HL-60 (cell line): ENCODE data around the gene SLC27A1.

Source experiments
- DNase-seq, 2 experiments: peaks; one replicate each; pipeline ENCODE4 v3.0.0-alpha.2; 2010 to 2020; ENCODE audit warnings: low read depth in 1 of 2, low spot score in 1 of 2
- H3K27ac ChIP-seq: fragments of 250-450 bp; sonication (Bioruptor Pico); replicated peaks from 2 replicates; pipeline ENCODE4 v1.5.1; 2020; ENCODE audit warnings: mild to moderate bottlenecking, moderate library complexity
- H3K27me3 ChIP-seq: fragments of 250-450 bp; sonication (Bioruptor Pico); 2 replicates; pipeline ENCODE4 v1.5.1; 2021; ENCODE audit warnings: mild to moderate bottlenecking, moderate library complexity; ENCODE audit not compliant: insufficient read depth, poor library complexity, severe bottlenecking
- H3K4me3 ChIP-seq: replicated peaks from 2 replicates; pipeline ENCODE4 v1.5.1; 2011; ENCODE audit warnings: mild to moderate bottlenecking, control low read depth, low read length; ENCODE audit not compliant: insufficient read depth
- GABPA ChIP-seq: IDR thresholded peaks from 2 replicates; pipeline ENCODE4 v1.6.1; 2012; ENCODE audit warnings: low read depth
- POLR2AphosphoS5 ChIP-seq: IDR thresholded peaks from 2 replicates; pipeline ENCODE4 v1.6.1; 2012; ENCODE audit warnings: low read depth
- SPI1 ChIP-seq: IDR thresholded peaks from 2 replicates; pipeline ENCODE4 v1.6.1; 2012; ENCODE audit warnings: low read depth, mild to moderate bottlenecking, borderline replicate concordance
- TF ChIP-seq, protein P1 (sequence below): IDR thresholded peaks from 2 replicates; pipeline ENCODE4 v1.6.1; 2012; ENCODE audit warnings: low read depth; ENCODE audit not compliant: insufficient replicate concordance
- TF ChIP-seq, protein P2 (sequence below): IDR thresholded peaks from one replicate; pipeline ENCODE4 v1.5.1; 2011; ENCODE audit warnings: low read length, control low read depth, inconsistent platforms; ENCODE audit not compliant: insufficient read depth

Gene SLC27A1

DNA sequence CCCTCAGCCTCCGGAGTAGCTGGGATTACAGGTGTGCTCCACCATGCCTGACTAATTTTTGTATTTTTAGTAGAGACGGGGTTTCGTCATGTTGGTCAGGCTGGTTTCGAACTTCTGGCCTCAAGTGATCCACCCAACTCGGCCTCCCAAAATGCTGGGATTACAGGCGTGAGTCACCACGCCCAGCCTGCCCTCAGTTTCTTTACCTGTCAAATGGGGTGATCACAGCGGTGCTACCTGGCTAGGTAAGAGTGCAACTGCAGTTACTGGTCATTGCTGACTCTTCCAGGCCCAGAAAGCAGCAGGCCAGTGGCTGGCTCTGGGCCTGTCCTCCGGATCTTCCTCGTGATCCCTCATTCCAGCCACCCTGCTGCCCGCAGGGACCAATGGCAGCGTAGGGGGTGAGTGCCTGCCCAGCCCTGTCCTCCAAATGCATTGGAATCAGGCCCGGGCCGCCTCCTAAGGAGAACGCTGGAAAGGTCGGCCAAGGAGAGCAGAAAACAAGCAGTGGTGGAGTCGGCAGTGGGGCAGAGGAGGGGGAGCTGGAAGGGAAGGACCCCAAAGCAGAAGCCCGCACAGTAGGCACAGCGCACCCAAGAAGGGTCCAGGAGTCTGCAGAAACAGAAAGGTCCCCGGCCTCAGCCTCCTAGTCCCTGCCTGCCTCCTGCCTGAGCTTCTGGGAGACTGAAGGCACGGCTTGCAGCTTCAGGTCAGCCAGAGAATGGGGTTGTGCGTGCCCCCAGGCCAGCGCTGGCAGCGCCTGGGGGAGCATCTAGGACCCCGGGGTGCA is 1.8 kb upstream of the SLC27A1 start:
- no peak for TF ChIP-seq POLR2AphosphoS5
- TF ChIP-seq, protein P1, sequence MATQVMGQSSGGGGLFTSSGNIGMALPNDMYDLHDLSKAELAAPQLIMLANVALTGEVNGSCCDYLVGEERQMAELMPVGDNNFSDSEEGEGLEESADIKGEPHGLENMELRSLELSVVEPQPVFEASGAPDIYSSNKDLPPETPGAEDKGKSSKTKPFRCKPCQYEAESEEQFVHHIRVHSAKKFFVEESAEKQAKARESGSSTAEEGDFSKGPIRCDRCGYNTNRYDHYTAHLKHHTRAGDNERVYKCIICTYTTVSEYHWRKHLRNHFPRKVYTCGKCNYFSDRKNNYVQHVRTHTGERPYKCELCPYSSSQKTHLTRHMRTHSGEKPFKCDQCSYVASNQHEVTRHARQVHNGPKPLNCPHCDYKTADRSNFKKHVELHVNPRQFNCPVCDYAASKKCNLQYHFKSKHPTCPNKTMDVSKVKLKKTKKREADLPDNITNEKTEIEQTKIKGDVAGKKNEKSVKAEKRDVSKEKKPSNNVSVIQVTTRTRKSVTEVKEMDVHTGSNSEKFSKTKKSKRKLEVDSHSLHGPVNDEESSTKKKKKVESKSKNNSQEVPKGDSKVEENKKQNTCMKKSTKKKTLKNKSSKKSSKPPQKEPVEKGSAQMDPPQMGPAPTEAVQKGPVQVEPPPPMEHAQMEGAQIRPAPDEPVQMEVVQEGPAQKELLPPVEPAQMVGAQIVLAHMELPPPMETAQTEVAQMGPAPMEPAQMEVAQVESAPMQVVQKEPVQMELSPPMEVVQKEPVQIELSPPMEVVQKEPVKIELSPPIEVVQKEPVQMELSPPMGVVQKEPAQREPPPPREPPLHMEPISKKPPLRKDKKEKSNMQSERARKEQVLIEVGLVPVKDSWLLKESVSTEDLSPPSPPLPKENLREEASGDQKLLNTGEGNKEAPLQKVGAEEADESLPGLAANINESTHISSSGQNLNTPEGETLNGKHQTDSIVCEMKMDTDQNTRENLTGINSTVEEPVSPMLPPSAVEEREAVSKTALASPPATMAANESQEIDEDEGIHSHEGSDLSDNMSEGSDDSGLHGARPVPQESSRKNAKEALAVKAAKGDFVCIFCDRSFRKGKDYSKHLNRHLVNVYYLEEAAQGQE = no peak
- no peak for TF ChIP-seq GABPA
- TF ChIP-seq, protein P2, sequence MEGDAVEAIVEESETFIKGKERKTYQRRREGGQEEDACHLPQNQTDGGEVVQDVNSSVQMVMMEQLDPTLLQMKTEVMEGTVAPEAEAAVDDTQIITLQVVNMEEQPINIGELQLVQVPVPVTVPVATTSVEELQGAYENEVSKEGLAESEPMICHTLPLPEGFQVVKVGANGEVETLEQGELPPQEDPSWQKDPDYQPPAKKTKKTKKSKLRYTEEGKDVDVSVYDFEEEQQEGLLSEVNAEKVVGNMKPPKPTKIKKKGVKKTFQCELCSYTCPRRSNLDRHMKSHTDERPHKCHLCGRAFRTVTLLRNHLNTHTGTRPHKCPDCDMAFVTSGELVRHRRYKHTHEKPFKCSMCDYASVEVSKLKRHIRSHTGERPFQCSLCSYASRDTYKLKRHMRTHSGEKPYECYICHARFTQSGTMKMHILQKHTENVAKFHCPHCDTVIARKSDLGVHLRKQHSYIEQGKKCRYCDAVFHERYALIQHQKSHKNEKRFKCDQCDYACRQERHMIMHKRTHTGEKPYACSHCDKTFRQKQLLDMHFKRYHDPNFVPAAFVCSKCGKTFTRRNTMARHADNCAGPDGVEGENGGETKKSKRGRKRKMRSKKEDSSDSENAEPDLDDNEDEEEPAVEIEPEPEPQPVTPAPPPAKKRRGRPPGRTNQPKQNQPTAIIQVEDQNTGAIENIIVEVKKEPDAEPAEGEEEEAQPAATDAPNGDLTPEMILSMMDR = no peak
- no peak for TF ChIP-seq SPI1
- Histone ChIP-seq H3K4me3 (no peak overlapping the region), H3K27me3 (peaks cover 3% of the 10 kb centered on the region), H3K27ac (no peak overlapping the region)
- no peak for DNase-seq

DNA sequence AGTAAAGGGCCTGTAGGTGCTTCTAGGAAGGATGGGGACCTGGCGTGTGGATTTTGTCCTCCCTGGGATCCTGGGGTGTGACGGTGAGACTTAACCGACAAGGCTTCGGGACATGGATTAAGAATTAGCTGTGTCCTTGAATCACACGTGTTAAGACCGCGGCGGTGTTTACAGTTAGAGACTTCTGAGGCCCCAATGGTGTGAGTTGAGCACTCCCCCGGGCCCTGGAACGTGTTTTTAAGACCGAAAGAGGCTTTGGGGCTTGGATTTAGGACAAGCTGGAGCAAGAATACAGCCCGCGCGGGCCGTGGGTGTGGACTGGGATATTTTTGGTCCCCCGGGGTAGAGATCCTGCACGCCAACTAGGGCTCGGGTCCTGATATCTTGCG is 1.2 kb upstream of the SLC27A1 start:
- Histone ChIP-seq H3K27ac (no peak overlapping the region), H3K27me3 (peaks cover 3% of the 10 kb centered on the region), H3K4me3 (no peak overlapping the region)
- TF ChIP-seq SPI1 (no peak), GABPA (no peak), POLR2AphosphoS5 (no peak)
- TF ChIP-seq, protein P1 = no peak
- TF ChIP-seq, protein P2 = no peak
- no peak for DNase-seq

DNA sequence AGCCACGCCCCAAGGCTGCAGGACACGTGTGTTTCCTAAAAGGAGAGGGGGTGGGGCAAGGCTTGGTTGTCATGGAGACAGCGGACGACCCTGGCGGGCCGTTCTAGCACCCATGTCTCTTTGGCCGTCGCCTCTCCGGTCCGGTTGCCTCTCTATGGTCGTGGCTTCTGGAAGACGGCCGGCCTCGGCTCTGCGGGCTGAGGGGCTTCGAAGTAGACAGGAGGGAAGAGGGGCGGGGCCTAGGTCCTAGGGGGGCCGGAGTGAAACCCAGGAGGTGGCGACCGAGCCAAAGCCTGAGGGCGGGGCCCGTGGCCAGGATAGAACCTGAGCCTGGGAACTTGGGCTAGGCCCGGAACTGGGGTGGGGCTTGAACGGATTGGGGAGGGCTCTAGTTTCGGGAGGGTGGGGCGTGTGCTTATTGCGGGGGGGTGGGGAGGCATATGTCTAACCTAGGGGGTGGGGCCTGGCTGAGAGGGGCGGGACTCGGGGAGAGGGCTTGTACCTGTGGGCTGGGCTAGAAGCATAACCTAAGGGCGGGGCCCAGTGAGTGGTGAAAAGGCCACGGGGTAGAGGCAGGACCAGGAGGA is 750 bp upstream of the SLC27A1 start:
- Histone ChIP-seq H3K4me3 (peak overlapping the region; percentile 72), H3K27me3 (peaks cover 3% of the 10 kb centered on the region), H3K27ac (no peak overlapping the region)
- DNase-seq = peak; percentile 46 to 47
- TF ChIP-seq SPI1 (no peak), GABPA (no peak), POLR2AphosphoS5 (no peak)
- TF ChIP-seq, protein P1 = no peak
- TF ChIP-seq, protein P2 = no peak
